Thyroid gland (tissue), 4 donors: ENCODE data around the gene SCN5A.

Experiments
- POLR2A ChIP-seq, 2 donors: fragments of 450-650 bp; IDR thresholded peaks; one replicate each; pipeline ENCODE4 v1.6.1; 2017; ENCODE audit warnings: antibody characterized with exemption in 2 of 2, mild to moderate bottlenecking in 2 of 2, moderate library complexity in 1 of 2
- TF ChIP-seq, protein P1 (sequence below), 6 experiments: fragments of 200-600 bp in 3 of 6; fragments of 450-650 bp in 3 of 6; sonication (generic) in 3 of 6; IDR thresholded peaks; one replicate each; pipeline ENCODE4 v1.5.1; 2016 to 2019; ENCODE audit warnings: antibody characterized with exemption in 6 of 6, mild to moderate bottlenecking in 2 of 6, inconsistent platforms in 1 of 6, moderate library complexity in 1 of 6

DNA sequence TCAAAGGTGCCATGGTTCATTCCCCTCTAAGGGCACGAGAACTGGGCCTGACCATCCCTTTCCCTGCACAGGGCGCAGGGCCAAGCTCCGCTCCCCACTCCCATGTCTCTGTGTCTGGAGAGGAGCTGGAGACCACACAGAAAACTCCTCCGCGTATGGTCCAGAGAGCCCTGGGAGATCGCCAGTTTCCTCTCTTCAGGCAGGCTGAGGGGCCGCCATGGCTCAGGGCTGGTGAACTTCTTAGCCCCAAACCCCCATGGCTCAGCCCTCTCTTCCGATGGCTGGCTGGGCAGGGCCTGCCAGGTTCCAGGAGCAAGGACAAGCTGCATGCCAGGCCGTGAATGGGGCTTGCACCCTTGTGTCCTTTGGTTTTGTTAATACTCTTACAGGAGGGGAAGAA, 100.4 kb downstream of the SCN5A start:
- TF ChIP-seq POLR2A (IDR thresholded peaks at IDR 0.05) = no peak
- TF ChIP-seq, protein P1, sequence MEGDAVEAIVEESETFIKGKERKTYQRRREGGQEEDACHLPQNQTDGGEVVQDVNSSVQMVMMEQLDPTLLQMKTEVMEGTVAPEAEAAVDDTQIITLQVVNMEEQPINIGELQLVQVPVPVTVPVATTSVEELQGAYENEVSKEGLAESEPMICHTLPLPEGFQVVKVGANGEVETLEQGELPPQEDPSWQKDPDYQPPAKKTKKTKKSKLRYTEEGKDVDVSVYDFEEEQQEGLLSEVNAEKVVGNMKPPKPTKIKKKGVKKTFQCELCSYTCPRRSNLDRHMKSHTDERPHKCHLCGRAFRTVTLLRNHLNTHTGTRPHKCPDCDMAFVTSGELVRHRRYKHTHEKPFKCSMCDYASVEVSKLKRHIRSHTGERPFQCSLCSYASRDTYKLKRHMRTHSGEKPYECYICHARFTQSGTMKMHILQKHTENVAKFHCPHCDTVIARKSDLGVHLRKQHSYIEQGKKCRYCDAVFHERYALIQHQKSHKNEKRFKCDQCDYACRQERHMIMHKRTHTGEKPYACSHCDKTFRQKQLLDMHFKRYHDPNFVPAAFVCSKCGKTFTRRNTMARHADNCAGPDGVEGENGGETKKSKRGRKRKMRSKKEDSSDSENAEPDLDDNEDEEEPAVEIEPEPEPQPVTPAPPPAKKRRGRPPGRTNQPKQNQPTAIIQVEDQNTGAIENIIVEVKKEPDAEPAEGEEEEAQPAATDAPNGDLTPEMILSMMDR (IDR thresholded peaks at IDR 0.05) = no peak
